Thymus (tissue), 11 donors: Measurements from ENCODE around the gene FBXO11. TPM values are rescaled to one million over a fixed set of nuclear protein-coding genes. Genes with fewer than 3 reads are reported as not detected.

Source experiments
- DNase-seq, 9 donors: peaks; one replicate each; pipeline ENCODE4 v3.0.0-alpha.2; 2013; ENCODE audit warnings: low spot score in 9 of 9, low read depth in 6 of 9, missing footprints in 1 of 9
- H3K27ac ChIP-seq, 2 donors: one replicate each; pipeline ENCODE4 v1.5.1; 2013; ENCODE audit warnings: control low read depth in 1 of 2, low read depth in 1 of 2, low read length in 1 of 2, mild to moderate bottlenecking in 1 of 2, moderate library complexity in 1 of 2
- H3K27me3 ChIP-seq, 2 donors: one replicate each; pipeline ENCODE4 v1.5.1; 2013; ENCODE audit warnings: low read length in 1 of 2; ENCODE audit not compliant: control insufficient read depth in 2 of 2, insufficient read depth in 1 of 2
- H3K36me3 ChIP-seq, 2 donors: one replicate each; pipeline ENCODE4 v1.5.1; 2013; ENCODE audit warnings: low read length in 1 of 2, mild to moderate bottlenecking in 1 of 2, moderate library complexity in 1 of 2; ENCODE audit not compliant: control insufficient read depth in 2 of 2, insufficient read depth in 2 of 2
- H3K4me1 ChIP-seq, 2 donors: one replicate each; pipeline ENCODE4 v1.5.1; 2013; ENCODE audit warnings: low read length in 2 of 2; ENCODE audit not compliant: control insufficient read depth in 2 of 2, insufficient read depth in 2 of 2
- H3K4me3 ChIP-seq, 2 donors: one replicate each; pipeline ENCODE4 v1.5.1; 2013; ENCODE audit warnings: low read length in 2 of 2, control low read depth in 1 of 2, mild to moderate bottlenecking in 1 of 2
- H3K9me3 ChIP-seq, 2 donors: one replicate each; pipeline ENCODE4 v1.5.1; 2013; ENCODE audit warnings: low read length in 1 of 2, mild to moderate bottlenecking in 1 of 2; ENCODE audit not compliant: control insufficient read depth in 2 of 2, insufficient read depth in 1 of 2
- WGBS: extraction: QIAGEN DNeasy Blood & Tissue Kit; methylation state at CpG from one replicate; pipeline ENCODE4 v1.1.7; 2013; 5-methylcytosine and 5-hydroxymethylcytosine counted together
- polyA plus RNA-seq: library from polyadenylated mRNA; stranded (reverse); fragments of 200-250 nt; gene quantifications from one replicate; pipeline ENCODE4 v1.2.3, GENCODE V29; 2013
- total RNA-seq: library from RNA; stranded (reverse); fragments of 120-200 nt; gene quantifications from one replicate; pipeline ENCODE4 v1.2.4, GENCODE V29; 2013
- donor health status: healthy.

The FBXO11 gene
- total and polyA plus RNA-seq, 2 donors: 22.3 to 55.5 TPM

DNA sequence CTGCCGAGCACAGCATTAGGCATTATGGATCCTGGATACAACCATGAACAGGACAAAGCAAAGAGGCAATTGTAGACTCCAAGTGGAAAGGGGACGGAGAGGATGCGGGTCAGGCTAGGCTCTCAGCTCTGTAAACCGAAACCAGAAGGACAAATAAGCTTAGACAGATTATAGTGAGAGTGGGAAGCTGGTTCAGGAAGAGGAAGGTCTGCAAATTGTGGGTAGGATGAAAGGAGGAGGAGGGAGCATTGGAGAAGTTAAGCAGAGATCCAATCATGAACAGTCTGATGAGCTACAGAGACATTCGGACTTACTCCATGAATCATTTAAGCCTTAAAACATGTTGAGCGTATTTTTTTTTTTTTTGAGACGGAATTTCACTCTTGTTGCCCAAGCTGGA lies 120.3 kb downstream of the FBXO11 start:
- H3K4me1 ChIP-seq: peaks cover 5 to 24% of the 10 kb centered on the region in 2 donors
- no peak for DNase-seq
- peaks cover 3 to 28% of the 10 kb centered on the region in 2 donors for H3K36me3 ChIP-seq
- no peak overlapping the region for H3K27ac ChIP-seq
- H3K4me3 ChIP-seq: no peak overlapping the region
- no peaks in the 10 kb centered on the region for H3K9me3 ChIP-seq
- H3K27me3 ChIP-seq: no peaks in the 10 kb centered on the region
- 38% methylated on average over 7 of the region's 7 CpGs for WGBS

DNA sequence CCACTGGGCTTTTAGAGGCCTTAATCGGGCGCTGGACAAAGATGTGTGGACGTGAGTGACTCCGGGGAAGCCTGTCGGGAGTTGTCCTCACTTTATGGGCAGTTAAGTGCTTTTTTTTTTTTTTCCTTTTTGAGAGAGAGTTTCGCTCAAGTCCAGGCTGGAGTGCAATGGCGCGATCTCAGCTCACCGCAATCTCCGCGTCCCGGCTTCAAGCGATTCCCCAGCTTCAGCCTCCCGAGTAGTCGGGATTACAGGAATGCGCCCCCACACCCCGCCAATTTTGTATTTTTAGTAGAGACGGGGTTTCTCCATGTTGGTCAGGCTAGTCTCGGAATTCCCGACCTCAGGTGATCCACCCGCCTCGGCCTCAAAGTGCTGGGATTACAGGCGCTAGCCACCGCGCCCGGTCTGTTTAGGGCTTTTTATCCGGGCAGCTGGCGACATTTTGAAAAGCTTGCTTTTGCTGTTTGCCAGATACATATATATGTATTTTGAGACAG lies 121.9 kb downstream of the FBXO11 start:
- DNase-seq: peak in 1 of 9 donors; percentile 3
- Histone ChIP-seq H3K9me3 (no peaks in the 10 kb centered on the region), H3K27me3 (no peaks in the 10 kb centered on the region), H3K36me3 (peaks cover 0 to 17% of the 10 kb centered on the region in 2 donors), H3K4me1 (peaks cover 5 to 24% of the 10 kb centered on the region in 2 donors), H3K4me3 (peak overlapping the region; percentile 78 to 87), H3K27ac (peak overlapping the region in 1 of 2 donors; percentile 72)
- 62% methylated on average over 28 of the region's 28 CpGs for WGBS

DNA sequence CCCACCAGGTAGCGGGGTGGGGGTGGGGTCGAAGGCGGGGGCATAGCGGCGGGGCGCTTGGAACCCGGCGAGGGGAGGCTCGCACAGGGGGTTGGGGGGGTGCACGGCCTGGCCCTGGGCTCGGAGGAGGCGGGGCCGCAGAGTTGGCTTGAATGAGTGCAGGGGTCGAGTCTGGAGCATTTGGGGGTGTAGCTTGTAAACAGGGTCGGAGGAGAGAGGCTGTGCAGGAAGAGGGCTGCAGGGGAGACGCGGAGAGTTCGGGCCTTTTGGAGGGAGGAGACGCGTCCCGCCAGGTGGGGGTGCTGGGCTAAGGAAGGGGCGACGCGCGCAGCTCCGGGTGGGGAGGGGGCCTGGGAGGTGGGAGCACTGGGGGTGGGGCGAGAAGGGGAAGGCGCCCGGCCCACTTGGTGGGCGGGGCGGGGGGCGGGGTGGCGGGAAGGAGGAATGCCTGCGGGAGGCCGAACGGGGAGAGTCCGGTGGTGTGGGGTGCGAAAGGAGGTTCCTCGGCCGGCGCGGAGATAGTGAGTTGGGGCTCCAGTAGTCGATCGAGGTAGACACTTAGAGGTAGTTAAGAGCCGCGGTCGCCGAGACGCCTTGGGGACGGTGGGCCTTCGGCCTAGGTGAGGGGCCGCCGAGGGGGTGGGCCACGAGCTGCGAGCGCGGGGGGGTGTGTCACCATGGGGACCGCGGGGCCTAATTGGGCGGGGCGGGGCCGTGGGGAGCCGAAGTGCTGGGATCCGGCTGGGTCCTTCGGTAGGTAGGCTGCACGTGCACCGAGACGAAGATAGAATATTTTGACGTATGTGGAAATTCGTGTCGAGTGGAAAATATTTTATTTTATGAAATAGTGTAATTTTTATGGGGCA lies 122.6 kb downstream of the FBXO11 start:
- DNase-seq: peak; percentile 29 to 86 (median 62)
- peak overlapping the region; percentile 78 to 87 for H3K4me3 ChIP-seq
- H3K4me1 ChIP-seq: peaks cover 5 to 24% of the 10 kb centered on the region in 2 donors
- H3K36me3 ChIP-seq: peaks cover 0 to 16% of the 10 kb centered on the region in 2 donors
- H3K9me3 ChIP-seq: no peaks in the 10 kb centered on the region
- H3K27me3 ChIP-seq: no peaks in the 10 kb centered on the region
- WGBS: under 1% methylated on average over 71 of the region's 71 CpGs
- H3K27ac ChIP-seq: peak overlapping the region; percentile 92 to 93

DNA sequence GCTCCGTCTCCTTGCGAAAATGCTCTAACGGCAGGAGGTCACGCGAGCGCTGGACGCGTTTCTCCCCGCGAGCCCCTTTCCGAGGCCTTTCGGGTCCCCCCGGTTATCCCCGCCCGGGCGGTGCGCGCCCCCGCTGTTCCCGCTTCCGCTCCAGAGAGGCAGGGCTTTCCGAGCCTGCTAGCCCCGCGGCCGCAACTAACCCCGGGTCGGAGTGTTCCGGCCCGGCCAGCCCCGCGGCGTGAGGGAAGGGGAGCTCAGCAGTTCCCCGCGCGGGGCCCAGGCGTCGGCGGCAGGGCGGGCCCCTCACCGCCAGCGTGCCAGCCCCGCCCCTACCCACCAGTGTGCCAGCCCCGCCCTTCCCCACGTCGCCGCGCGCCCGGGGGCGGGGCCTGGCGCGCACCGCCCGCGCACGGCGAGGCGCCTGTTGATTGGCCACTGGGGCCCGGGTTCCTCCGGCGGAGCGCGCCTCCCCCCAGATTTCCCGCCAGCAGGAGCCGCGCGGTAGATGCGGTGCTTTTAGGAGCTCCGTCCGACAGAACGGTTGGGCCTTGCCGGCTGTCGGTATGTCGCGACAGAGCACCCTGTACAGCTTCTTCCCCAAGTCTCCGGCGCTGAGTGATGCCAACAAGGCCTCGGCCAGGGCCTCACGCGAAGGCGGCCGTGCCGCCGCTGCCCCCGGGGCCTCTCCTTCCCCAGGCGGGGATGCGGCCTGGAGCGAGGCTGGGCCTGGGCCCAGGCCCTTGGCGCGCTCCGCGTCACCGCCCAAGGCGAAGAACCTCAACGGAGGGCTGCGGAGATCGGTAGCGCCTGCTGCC lies 123.4 kb downstream of the FBXO11 start, which contains the start of gene MSH6:
TSS of gene MSH6 (plus strand) at position 475 of the 815 bp plus-strand sequence. CDS start at position 564, 89 bp downstream.
- H3K36me3 ChIP-seq: peaks cover 0 to 16% of the 10 kb centered on the region in 2 donors
- under 1% methylated on average over 98 of the region's 98 CpGs for WGBS
- peaks cover 5 to 24% of the 10 kb centered on the region in 2 donors for H3K4me1 ChIP-seq
- H3K27ac ChIP-seq: peak within 1 kb of the TSS; percentile 92 to 93
- DNase-seq: peak; percentile 73 to 95 (median 85)
- no peaks in the 10 kb centered on the region for H3K9me3 ChIP-seq
- H3K4me3 ChIP-seq: peak within 1 kb of the TSS; percentile 82 to 87
- no peaks in the 10 kb centered on the region for H3K27me3 ChIP-seq

DNA sequence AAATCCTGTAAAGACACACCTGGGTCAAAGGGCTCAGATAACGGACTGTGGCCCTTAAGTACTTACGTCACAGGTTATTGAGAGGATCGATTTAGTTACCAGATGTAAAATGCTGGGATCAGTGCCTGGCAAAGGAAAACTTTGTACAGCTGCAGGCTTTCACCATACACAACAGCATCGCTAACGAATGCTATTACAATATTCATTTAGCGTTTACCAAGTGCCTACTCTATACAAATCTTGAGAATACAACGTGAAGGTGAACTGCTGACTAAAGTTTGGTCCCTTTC lies 124.0 kb downstream of the FBXO11 start:
- peak in 1 of 9 donors; percentile 17 for DNase-seq
- H3K27me3 ChIP-seq: no peaks in the 10 kb centered on the region
- H3K9me3 ChIP-seq: no peaks in the 10 kb centered on the region
- H3K27ac ChIP-seq: peak overlapping the region; percentile 75 to 83
- peaks cover 5 to 24% of the 10 kb centered on the region in 2 donors for H3K4me1 ChIP-seq
- WGBS: 17% methylated on average over 7 of the region's 7 CpGs
- peaks cover 0 to 14% of the 10 kb centered on the region in 2 donors for H3K36me3 ChIP-seq
- H3K4me3 ChIP-seq: peak overlapping the region; percentile 82 to 87

DNA sequence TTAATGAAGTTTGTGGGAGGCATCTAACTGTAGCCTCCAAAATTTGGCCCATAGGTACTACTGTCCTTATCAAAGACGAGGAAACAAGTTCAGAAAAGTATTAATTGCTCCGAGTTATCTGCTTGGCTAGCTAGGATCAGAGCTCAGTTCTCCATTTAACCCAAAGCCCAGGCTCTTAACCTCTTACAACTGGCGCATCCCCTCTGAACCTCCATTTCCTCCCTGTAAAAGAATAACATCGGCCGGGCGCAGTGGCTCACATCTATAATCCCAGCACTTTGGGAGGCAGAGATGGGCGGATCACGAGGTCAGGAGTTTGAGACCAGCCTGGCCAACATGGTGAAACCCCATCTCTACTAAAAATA lies 126.9 kb downstream of the FBXO11 start:
- no peak overlapping the region for H3K27ac ChIP-seq
- no peaks in the 10 kb centered on the region for H3K9me3 ChIP-seq
- H3K27me3 ChIP-seq: no peaks in the 10 kb centered on the region
- peaks cover 3 to 7% of the 10 kb centered on the region in 2 donors for H3K4me1 ChIP-seq
- 98% methylated on average over 8 of the region's 8 CpGs for whole genome bisulfite sequencing
- H3K4me3 ChIP-seq: no peak overlapping the region
- no peaks in the 10 kb centered on the region for H3K36me3 ChIP-seq
- DNase-seq: no peak

DNA sequence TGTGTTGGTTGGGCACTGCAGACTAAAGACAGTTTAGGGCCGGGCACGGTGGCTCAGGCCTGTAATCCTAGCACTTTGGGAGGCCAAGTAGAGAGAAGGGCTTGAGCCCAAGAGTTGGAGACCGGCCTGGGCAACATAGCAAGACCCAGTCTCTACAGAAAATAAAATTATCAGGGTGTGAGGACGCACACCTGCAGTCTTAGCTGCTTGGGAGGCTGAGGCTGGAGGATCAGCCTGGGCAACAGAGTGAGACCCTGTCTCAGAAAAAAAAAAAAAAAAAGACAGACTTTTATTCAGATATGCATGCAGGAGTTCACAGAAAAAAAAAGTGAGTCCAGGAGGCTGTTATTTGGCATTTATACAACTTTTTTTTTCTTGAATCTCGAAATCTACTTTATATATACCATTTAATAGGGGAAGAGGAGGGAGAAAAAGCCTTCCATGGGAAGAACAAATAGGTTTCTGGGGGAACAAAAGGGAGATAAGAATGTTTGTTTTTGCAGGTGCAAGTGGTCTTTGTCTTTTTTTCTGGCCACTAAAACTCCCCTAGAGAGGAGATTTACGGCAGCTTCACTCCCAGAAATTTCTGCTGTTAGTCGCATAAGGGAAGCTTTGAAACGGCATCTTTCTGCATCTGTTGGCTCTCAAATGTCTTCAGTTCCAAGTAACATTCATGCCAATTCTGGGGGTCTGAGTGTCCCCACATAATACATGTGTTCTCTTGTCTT lies 127.4 kb downstream of the FBXO11 start:
- peaks cover 0 to 4% of the 10 kb centered on the region in 2 donors for H3K4me1 ChIP-seq
- 96% methylated on average over 8 of the region's 8 CpGs for WGBS
- no peaks in the 10 kb centered on the region for H3K27me3 ChIP-seq
- H3K27ac ChIP-seq: no peak overlapping the region
- no peak for DNase-seq
- no peak overlapping the region for H3K4me3 ChIP-seq
- H3K9me3 ChIP-seq: no peaks in the 10 kb centered on the region
- no peaks in the 10 kb centered on the region for H3K36me3 ChIP-seq

DNA sequence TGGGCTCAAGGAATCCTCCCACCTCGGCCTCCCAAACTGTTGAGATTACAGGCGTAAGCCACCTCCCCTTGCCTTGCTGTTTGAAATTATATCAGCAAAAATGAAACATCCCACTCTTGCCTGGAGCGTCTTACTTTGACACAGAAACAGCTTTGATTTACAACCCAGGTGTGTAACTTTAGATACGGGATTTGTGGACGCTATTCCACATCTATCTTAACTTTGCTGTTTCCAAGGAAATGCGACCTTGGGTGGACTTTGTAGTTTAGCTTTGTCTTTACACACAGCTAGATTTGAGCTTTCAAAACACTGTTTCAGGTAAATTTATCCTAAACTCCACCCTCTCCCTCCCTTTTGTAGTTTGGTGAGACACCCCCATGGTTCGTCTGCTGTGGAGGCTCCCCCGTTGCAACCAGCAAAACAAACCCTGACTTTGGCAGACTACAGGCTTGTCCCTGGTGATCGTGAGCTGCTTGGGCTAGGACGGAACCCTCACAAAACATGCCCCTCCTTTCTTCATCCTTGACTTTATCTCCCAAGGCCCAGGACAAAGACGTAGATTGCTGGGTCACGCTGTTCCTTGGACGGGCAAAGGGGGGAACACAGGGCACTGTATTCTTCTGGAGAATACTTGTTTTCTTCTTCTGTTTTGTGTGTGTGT lies 128.9 kb downstream of the FBXO11 start:
- 94% methylated on average over 13 of the region's 13 CpGs for WGBS
- Histone ChIP-seq H3K4me1 (peaks cover 0 to 4% of the 10 kb centered on the region in 2 donors), H3K27ac (no peak overlapping the region), H3K27me3 (no peaks in the 10 kb centered on the region), H3K9me3 (no peaks in the 10 kb centered on the region), H3K4me3 (no peak overlapping the region), H3K36me3 (no peaks in the 10 kb centered on the region)
- no peak for DNase-seq
